Measurements from ENCODE around the gene S100PBP. TPM values are rescaled to one million over a fixed set of nuclear protein-coding genes. Genes with fewer than 3 reads are reported as not detected.

Gene S100PBP
- total and polyA plus RNA-seq, 2 of the 13 experiments (the other 11 are each of a cell fraction or from before 2014, with no cell fraction given), result 20.4 to 26.1 TPM

DNA sequence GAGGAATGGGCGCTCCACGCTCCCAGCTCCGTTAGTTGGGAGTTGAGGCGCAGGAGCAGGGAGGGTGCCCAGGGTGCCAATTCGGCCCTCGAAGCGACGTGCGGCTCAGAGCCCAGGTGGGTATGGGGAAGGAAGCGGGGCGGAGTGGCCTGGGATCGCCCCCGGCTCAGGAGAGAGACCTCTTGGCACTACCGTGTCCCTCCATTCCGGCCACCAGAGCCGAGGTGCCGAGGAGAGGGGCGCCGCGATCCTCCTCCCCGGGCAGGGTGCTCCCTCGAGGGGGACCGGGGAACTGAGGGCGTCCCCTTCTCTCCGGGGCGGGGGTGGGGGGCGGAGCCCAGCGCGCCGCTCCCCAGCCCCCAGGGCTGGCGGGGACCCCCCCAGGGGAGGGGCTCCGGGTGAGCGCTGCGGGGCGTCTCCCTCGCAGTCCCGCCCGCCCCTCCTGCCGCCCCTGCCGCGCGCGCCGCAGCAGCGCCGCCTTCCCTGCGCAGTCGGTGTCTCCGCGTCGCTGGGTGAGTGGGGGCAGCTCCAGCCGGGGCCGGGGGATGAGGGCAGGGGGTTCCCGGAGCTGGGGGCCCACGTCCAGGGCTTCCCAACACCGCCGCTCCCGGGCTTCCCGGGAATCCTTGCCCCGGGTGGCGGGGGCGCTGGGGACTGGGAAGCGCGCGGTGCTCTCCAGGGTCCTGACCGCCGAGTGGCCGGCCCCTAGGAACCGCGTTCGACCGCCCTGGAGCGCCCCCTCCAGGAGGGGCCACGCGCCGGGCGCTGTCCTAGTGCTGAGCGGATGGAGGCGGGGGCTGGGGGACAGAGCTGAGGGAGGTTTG is 68.8 kb downstream of the S100PBP start, which contains the start of gene HPCA (continued):
- TF ChIP-seq KAT2B (IDR thresholded peaks at IDR 0.05; ENCODE audit: borderline replicate concordance, low read depth, low read length) (no peak), CAMTA2 (CRISPR knock-in tag; IDR thresholded peaks at IDR 0.05; ENCODE audit: borderline replicate concordance) (peak; percentile 98; the same call in 1 of the 2 replicates), HDAC6 (IDR thresholded peaks at IDR 0.05; ENCODE audit: low read depth, low read length) (no peak), FOXO4 (CRISPR knock-in tag; conservative IDR thresholded peaks at IDR 0.05) (peak; percentile 97), GLI4 (CRISPR knock-in tag; IDR thresholded peaks at IDR 0.05; ENCODE audit: borderline replicate concordance) (peak; percentile 97), NR2C2 (CRISPR knock-in tag; IDR thresholded peaks at IDR 0.05; ENCODE audit: borderline replicate concordance) (peak; percentile 39; the same call in 1 of the 2 replicates), ASH2L (IDR thresholded peaks at IDR 0.05; ENCODE audit: insufficient read length, low read depth, low read length) (no peak), GMEB1 (CRISPR knock-in tag; IDR thresholded peaks at IDR 0.05; ENCODE audit: borderline replicate concordance) (0 out of 2 replicates have a peak, but pooled peaks have one; percentile 35), TRIM24 (CRISPR knock-in tag; IDR thresholded peaks at IDR 0.05) (no peak), MLXIP (CRISPR knock-in tag; IDR thresholded peaks at IDR 0.05; ENCODE audit: borderline replicate concordance) (peak; percentile 93), ZNF703 (CRISPR knock-in tag; IDR thresholded peaks at IDR 0.05; ENCODE audit: borderline replicate concordance) (peak; percentile 66; the same call in 1 of the 2 replicates)
- TF ChIP-seq, protein P1, sequence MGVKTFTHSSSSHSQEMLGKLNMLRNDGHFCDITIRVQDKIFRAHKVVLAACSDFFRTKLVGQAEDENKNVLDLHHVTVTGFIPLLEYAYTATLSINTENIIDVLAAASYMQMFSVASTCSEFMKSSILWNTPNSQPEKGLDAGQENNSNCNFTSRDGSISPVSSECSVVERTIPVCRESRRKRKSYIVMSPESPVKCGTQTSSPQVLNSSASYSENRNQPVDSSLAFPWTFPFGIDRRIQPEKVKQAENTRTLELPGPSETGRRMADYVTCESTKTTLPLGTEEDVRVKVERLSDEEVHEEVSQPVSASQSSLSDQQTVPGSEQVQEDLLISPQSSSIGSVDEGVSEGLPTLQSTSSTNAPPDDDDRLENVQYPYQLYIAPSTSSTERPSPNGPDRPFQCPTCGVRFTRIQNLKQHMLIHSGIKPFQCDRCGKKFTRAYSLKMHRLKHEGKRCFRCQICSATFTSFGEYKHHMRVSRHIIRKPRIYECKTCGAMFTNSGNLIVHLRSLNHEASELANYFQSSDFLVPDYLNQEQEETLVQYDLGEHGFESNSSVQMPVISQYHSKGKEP (CRISPR knock-in tag; IDR thresholded peaks at IDR 0.05), result peak; percentile 99
